Activated T-helper 17 cell treated with anti-CD3 and anti-CD28 coated beads, Interleukin-2, amount 50 U/mL, for 72 hours (primary cell): ENCODE results near the gene ANKRD36. TPM values are rescaled to one million over a fixed set of nuclear protein-coding genes. Genes with fewer than 3 reads are reported as not detected.
"Not testable (repeated sequence)": the region's sequence is repeated elsewhere in the genome, so short reads cannot be mapped to it uniquely, and the experiment has no call there.

Experiments used
- ATAC-seq: fragments of 150-1000 bp; cut with Tn5 transposase; replicated peaks from 2 replicates; pipeline ENCODE4 v1.10.0; 2021; ENCODE audit warnings: mild to moderate bottlenecking, moderate library complexity
- H3K27ac Mint-ChIP-seq: one replicate; pipeline ENCODE4 v1.8.0; 2022; ENCODE audit warnings: mixed read lengths
- H3K27me3 Mint-ChIP-seq: one replicate; pipeline ENCODE4 v1.8.0; 2022; ENCODE audit warnings: mixed read lengths
- H3K36me3 Mint-ChIP-seq: one replicate; pipeline ENCODE4 v1.8.0; 2022; ENCODE audit warnings: low read depth, mild to moderate bottlenecking, mixed read lengths
- H3K4me1 Mint-ChIP-seq: one replicate; pipeline ENCODE4 v1.8.0; 2022; ENCODE audit warnings: mixed read lengths
- H3K4me3 Mint-ChIP-seq: one replicate; pipeline ENCODE4 v1.8.0; 2022; ENCODE audit warnings: mild to moderate bottlenecking, mixed read lengths
- H3K9me3 Mint-ChIP-seq: one replicate; pipeline ENCODE4 v1.8.0; 2022; ENCODE audit warnings: mixed read lengths
- total RNA-seq, 2 donors: library from RNA; stranded (reverse); gene quantifications; one replicate each; pipeline ENCODE4 v1.2.3, GENCODE V29; 2022

ANKRD36 gene
- total RNA-seq, 2 donors from 2014 or later: 48.7 to 62.2 TPM

- H3K9me3 Mint-ChIP-seq, H3K36me3 Mint-ChIP-seq, H3K4me1 Mint-ChIP-seq, H3K27me3 Mint-ChIP-seq: not testable (repeated sequence)
- peak; percentile 99 for ATAC-seq
- peak within 1 kb of the TSS; percentile 81 for H3K4me3 Mint-ChIP-seq
- H3K27ac Mint-ChIP-seq: peak within 1 kb of the TSS; percentile 79
These were observed 18.0 kb upstream of the ANKRD36 start, which contains the start of gene FAHD2B for GRCh38 chr2:97094772-97095611. Gene FAHD2B (minus strand): TSS chr2:97094882. CDS start chr2:97091706, 3,176 bp downstream.

- peaks cover 8% of the 10 kb centered on the region for H3K27me3 Mint-ChIP-seq
- peak overlapping the region; percentile 81 for H3K4me3 Mint-ChIP-seq
- no peaks in the 10 kb centered on the region for H3K9me3 Mint-ChIP-seq
- no peak for ATAC-seq
- H3K4me1 Mint-ChIP-seq: peaks cover 7% of the 10 kb centered on the region
- no peaks in the 10 kb centered on the region for H3K36me3 Mint-ChIP-seq
- peak overlapping the region; percentile 79 for H3K27ac Mint-ChIP-seq
These were observed 17.3 kb upstream of the ANKRD36 start for GRCh38 chr2:97095661-97096060.

- peaks cover 10% of the 10 kb centered on the region for H3K27me3 Mint-ChIP-seq
- ATAC-seq, H3K27ac Mint-ChIP-seq, H3K9me3 Mint-ChIP-seq, H3K36me3 Mint-ChIP-seq, H3K4me1 Mint-ChIP-seq, H3K4me3 Mint-ChIP-seq: not testable (repeated sequence)
These were observed 14.1 kb upstream of the ANKRD36 start for GRCh38 chr2:97098786-97099372.

- ATAC-seq, H3K27ac Mint-ChIP-seq, H3K4me3 Mint-ChIP-seq, H3K9me3 Mint-ChIP-seq, H3K27me3 Mint-ChIP-seq, H3K36me3 Mint-ChIP-seq, H3K4me1 Mint-ChIP-seq: not testable (repeated sequence)
These were observed 6.1 kb upstream of the ANKRD36 start for GRCh38 chr2:97106878-97107277.

GRCh38 chr2:97111246-97111645 lies 1.7 kb upstream of the ANKRD36 start:
- H3K36me3 Mint-ChIP-seq, H3K9me3 Mint-ChIP-seq, ATAC-seq, H3K4me1 Mint-ChIP-seq, H3K4me3 Mint-ChIP-seq, H3K27ac Mint-ChIP-seq, H3K27me3 Mint-ChIP-seq: not testable (repeated sequence)

- H3K9me3 Mint-ChIP-seq, H3K27me3 Mint-ChIP-seq, H3K36me3 Mint-ChIP-seq, H3K4me1 Mint-ChIP-seq: not testable (repeated sequence)
- Mint-ChIP-seq H3K27ac (peak overlapping the region; percentile 78), H3K4me3 (peak overlapping the region; percentile 99)
- ATAC-seq: peak; percentile 59
These were observed 468 bp upstream of the ANKRD36 start for GRCh38 chr2:97112320-97113049.

GRCh38 chr2:97113882-97114255 lies 916 bp downstream of the ANKRD36 start:
- ATAC-seq: not testable (repeated sequence)

GRCh38 chr2:97129090-97129489 lies 16.1 kb downstream of the ANKRD36 start:
- H3K4me3 Mint-ChIP-seq, ATAC-seq, H3K9me3 Mint-ChIP-seq, H3K27me3 Mint-ChIP-seq, H3K27ac Mint-ChIP-seq, H3K4me1 Mint-ChIP-seq: not testable (repeated sequence)
- H3K36me3 Mint-ChIP-seq: peaks cover 40% of the 10 kb centered on the region

More at GRCh38 chr2:97113882-97114255, 916 bp downstream of the ANKRD36 start:
- not testable (repeated sequence) for H3K9me3 Mint-ChIP-seq, H3K4me1 Mint-ChIP-seq, H3K27me3 Mint-ChIP-seq, H3K36me3 Mint-ChIP-seq
- Mint-ChIP-seq H3K27ac (peak overlapping the region; percentile 97), H3K4me3 (peak overlapping the region; percentile 99)

- H3K4me3 Mint-ChIP-seq, H3K27me3 Mint-ChIP-seq, H3K27ac Mint-ChIP-seq, ATAC-seq, H3K9me3 Mint-ChIP-seq, H3K4me1 Mint-ChIP-seq: not testable (repeated sequence)
- H3K36me3 Mint-ChIP-seq: peaks cover 69% of the 10 kb centered on the region
These were observed 31.1 kb downstream of the ANKRD36 start for GRCh38 chr2:97144016-97144415.

- not testable (repeated sequence) for H3K9me3 Mint-ChIP-seq, H3K4me1 Mint-ChIP-seq, H3K27me3 Mint-ChIP-seq, H3K4me3 Mint-ChIP-seq, ATAC-seq, H3K27ac Mint-ChIP-seq
- H3K36me3 Mint-ChIP-seq: peaks cover 63% of the 10 kb centered on the region
These were observed 53.6 kb downstream of the ANKRD36 start for GRCh38 chr2:97166548-97166947.

GRCh38 chr2:97167938-97168337 lies 55.0 kb downstream of the ANKRD36 start:
- peaks cover 57% of the 10 kb centered on the region for H3K36me3 Mint-ChIP-seq
- H3K9me3 Mint-ChIP-seq, H3K27ac Mint-ChIP-seq, H3K4me3 Mint-ChIP-seq, ATAC-seq, H3K4me1 Mint-ChIP-seq, H3K27me3 Mint-ChIP-seq: not testable (repeated sequence)

GRCh38 chr2:97168583-97168982 lies 55.6 kb downstream of the ANKRD36 start:
- not testable (repeated sequence) for H3K27ac Mint-ChIP-seq, ATAC-seq, H3K4me1 Mint-ChIP-seq, H3K9me3 Mint-ChIP-seq, H3K27me3 Mint-ChIP-seq, H3K4me3 Mint-ChIP-seq
- H3K36me3 Mint-ChIP-seq: peaks cover 56% of the 10 kb centered on the region

GRCh38 chr2:97180391-97180790 lies 67.4 kb downstream of the ANKRD36 start:
- H3K9me3 Mint-ChIP-seq, H3K4me3 Mint-ChIP-seq, ATAC-seq, H3K27me3 Mint-ChIP-seq, H3K4me1 Mint-ChIP-seq, H3K27ac Mint-ChIP-seq: not testable (repeated sequence)
- H3K36me3 Mint-ChIP-seq: peaks cover 57% of the 10 kb centered on the region

GRCh38 chr2:97195349-97195748 lies 82.4 kb downstream of the ANKRD36 start:
- not testable (repeated sequence) for H3K27me3 Mint-ChIP-seq, H3K9me3 Mint-ChIP-seq, H3K36me3 Mint-ChIP-seq, H3K4me3 Mint-ChIP-seq, H3K4me1 Mint-ChIP-seq, H3K27ac Mint-ChIP-seq, ATAC-seq

GRCh38 chr2:97197251-97197650 lies 84.3 kb downstream of the ANKRD36 start:
- not testable (repeated sequence) for H3K27me3 Mint-ChIP-seq, H3K4me3 Mint-ChIP-seq, H3K36me3 Mint-ChIP-seq, H3K27ac Mint-ChIP-seq, H3K9me3 Mint-ChIP-seq, H3K4me1 Mint-ChIP-seq, ATAC-seq
